Skeletal muscle cell (primary cell): Measurements from ENCODE around the gene SARNP.

Experiments used
- DNase-seq: peaks from one replicate; pipeline ENCODE4 v3.0.0-alpha.2; 2010; ENCODE audit warnings: low read depth
- H3K4me3 ChIP-seq: 2 replicates; pipeline ENCODE4 v1.5.1; 2011; ENCODE audit warnings: low read depth, mild to moderate bottlenecking, control low read depth, low read length, moderate library complexity

SARNP gene

DNA sequence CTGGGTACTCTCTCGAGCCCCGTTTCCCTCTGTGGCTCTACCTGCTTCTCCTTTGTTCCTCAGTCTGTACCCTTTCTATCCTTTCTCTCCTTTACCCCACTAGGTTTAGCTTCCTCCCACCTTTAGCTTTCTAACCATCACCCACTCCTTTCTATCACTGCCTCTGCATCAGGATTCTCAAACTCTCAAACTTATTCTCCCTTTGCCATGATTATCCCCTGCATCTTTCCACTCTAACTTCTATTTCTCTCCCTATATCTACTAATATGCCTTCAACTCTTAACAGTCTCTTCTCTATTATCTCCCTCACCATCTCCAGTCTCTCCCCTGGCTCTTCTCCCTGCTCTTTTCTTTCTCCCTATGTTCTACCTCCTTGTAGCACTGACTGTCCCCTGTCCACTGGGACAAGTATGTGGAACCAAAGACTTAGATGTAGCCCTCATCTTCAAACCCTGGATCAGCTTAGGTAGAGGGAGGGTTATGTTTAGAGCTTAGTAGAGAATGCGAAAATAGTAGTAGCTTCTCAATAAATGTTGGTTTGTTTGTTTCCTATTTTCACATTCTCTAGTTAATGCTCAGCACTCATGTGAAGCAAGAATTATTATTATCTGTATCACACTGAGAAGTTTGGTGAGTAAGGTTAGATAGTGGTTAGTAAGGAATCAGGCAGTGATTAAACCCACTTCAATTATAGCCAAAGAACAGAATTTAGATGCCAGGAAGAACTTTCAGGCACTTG, 71.2 kb downstream of the SARNP start:
- DNase-seq, result no peak
- no peak overlapping the region for H3K4me3 ChIP-seq

- no peak for DNase-seq
- H3K4me3 ChIP-seq, result peak overlapping the region; percentile 73
Observed at GRCh38 chr12:55745361-55746173, 72.0 kb downstream of the SARNP start.

GRCh38 chr12:55744340-55745030, 73.0 kb downstream of the SARNP start:
- no peak for DNase-seq
- H3K4me3 ChIP-seq, result peak overlapping the region; percentile 73

- no peak for DNase-seq
- H3K4me3 ChIP-seq, result peak overlapping the region; percentile 73
Observed at GRCh38 chr12:55743406-55744339, 73.9 kb downstream of the SARNP start.

DNA sequence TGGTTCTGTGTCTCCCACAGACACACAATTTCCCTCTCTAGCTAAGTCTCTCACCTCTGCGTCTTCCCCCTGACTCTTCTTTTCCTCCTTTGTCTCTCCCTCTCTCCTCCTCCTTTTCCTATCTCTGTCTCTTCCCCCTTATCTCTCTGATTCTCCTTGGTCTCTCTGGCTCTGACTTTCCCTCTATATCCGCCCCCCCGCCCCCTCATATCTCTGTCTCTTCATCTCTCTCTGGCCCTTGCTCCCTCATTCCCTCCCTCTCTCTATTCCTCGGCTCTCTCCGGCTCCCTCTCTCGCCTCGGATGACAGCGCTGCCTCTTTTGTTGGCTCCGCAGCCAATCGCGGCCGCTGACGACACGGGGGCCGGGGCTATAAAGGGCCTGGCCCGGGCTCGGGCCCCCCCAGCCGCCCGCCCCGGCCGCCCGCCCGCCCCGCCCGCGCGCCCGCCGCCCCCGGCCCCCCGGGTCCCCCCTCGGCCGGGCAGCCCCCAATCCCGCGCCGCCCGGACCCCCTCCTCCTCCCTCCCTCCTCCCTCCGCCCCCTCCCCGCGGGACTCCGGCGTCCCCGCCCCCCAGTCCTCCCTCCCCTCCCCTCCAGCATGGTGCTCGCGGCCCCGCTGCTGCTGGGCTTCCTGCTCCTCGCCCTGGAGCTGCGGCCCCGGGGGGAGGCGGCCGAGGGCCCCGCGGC, 74.7 kb downstream of the SARNP start, which contains the start of gene GDF11:
TSS of gene GDF11 (plus strand) at position 404 of the 687 bp plus-strand sequence. CDS start at position 599, 195 bp downstream.
- DNase-seq, result no peak
- peak within 1 kb of the TSS; percentile 73 for H3K4me3 ChIP-seq

- H3K4me3 ChIP-seq, result peak overlapping the region; percentile 47
- DNase-seq, result no peak
Observed at GRCh38 chr12:55741931-55742680, 75.4 kb downstream of the SARNP start.

DNA sequence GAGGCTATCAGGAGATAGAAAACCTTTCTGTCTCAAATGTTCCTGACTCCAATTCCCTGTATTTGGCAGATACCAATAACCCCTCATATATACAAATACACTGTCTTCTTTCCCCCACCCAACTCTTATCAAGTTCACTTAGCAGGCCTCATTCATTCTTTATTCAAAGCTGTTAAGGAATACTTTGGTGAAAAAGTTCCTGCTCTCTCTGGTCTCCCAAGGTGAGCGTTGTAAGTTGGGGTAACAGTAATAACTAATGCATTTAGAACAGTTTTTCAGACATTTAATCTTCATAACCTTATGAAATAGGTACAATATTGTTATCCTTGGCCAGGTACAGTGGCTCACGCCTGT, 78.5 kb downstream of the SARNP start:
- H3K4me3 ChIP-seq, result peak overlapping the region; percentile 85
- DNase-seq, result no peak

- H3K4me3 ChIP-seq, result peak overlapping the region; percentile 85
- DNase-seq, result no peak
Observed at GRCh38 chr12:55738123-55739024, 79.2 kb downstream of the SARNP start.

DNA sequence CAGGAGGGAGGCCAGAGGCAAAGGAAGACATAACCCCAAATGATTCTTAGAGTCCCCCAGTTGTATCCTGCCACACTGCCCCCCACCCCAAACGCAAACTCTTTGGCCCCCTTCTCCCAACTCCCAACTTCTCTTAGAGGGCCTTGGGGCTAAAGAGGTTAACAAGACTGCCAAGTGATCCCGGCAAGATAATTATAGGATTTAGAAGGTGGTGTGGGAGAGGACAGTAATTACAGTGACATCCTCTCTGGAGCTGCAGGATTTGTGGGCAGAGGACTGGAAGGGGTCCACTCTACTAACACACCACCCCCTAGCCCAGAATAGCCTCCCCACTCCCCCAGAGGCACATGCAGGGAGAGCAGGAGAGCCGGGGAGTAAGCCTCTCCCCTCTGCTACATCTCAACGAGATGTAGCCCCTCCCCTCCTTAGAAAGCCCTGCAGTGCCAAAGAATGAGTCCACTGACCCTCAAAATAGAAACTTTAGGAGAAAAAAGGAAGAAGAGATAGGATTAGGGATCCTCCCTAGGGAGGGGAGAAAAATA, 79.9 kb downstream of the SARNP start:
- peak overlapping the region; percentile 85 for H3K4me3 ChIP-seq
- DNase-seq, result no peak

DNA sequence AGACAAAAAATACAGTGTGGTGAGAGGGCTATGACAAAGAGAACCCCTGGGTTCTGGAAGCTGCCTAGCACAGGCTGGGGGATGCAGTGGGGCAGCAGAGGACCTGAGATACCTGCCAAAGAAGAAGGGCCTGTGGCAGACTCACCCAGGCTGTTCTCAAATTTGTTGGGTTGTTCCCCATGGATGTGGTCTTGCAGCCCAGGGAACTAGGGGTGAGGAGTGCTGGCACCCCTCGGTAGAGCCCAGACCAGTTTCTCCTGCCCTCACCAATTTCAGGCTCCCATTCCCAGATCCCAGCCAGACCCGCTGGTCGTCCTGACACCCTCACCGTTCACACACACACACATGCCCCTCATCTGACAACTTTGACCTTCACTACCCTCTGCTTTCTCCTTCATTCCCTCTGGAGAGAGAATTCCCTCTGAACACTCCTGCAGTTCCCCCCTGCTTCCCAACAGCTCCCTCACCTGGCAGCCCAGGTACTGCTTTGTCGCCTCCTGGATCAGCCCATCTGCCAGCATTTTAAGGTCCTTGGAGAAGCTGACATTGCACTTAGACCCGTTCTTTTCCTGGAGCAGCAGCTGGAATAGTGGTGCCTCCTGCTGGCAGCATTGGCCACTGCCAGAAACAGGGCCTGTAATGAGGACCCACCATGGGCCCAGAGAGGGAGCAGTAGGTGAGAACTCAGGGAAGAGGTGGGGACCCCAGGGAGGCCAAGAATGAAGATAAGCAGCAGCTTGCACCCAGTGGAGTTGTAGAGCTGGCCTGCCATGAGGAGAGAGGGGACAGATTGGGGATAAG, 80.5 kb downstream of the SARNP start:
- no peak for DNase-seq
- no peak overlapping the region for H3K4me3 ChIP-seq

- no peak overlapping the region for H3K4me3 ChIP-seq
- DNase-seq, result no peak
Observed at GRCh38 chr12:55736076-55736475, 81.4 kb downstream of the SARNP start.

DNA sequence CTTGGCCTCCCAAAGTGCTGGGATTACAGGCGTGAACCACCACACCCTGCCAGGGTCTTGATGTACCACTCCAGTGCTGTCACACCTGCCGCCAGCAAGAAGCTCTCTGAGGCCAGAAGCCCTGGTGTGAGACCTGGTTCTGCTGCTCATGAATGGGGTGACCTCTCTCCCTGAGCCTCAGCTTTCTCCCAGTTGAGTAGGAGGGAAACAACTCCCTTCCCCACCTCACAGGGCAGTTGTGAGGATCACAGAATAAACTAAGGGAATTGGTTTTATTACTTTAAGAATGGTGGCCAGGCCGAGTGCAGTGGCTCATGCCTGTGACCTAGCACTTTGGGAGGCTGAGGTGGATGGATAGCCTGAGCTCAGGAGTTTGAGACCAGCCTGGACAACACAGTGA, 82.9 kb downstream of the SARNP start:
- H3K4me3 ChIP-seq, result no peak overlapping the region
- no peak for DNase-seq

- H3K4me3 ChIP-seq, result no peak overlapping the region
Observed at GRCh38 chr12:55733858-55734257, 83.7 kb downstream of the SARNP start.

GRCh38 chr12:55733021-55733555, 84.4 kb downstream of the SARNP start:
- H3K4me3 ChIP-seq, result no peak overlapping the region
- DNase-seq, result no peak

More at GRCh38 chr12:55733858-55734257, 83.7 kb downstream of the SARNP start:
- no peak for DNase-seq

GRCh38 chr12:55732288-55732687, 85.2 kb downstream of the SARNP start:
- DNase-seq, result no peak
- H3K4me3 ChIP-seq, result no peak overlapping the region
